Naive thymus-derived CD4-positive, alpha-beta T cell (primary cell): Measurements from ENCODE around the gene LMO1. TPM values are rescaled to one million over a fixed set of nuclear protein-coding genes. Genes with fewer than 3 reads are reported as not detected.

Experiments used
- ATAC-seq: fragments of 150-1000 bp; cut with Tn5 transposase; 2 replicates; pipeline ENCODE4 v1.10.0; 2021; ENCODE audit warnings: mild to moderate bottlenecking, moderate library complexity
- CTCF ChIA-PET: fragments of 350-600 bp; sonication (Branson Sonifier 250); formaldehyde crosslinking; loops from one replicate; lab custom pipeline; 2021; ENCODE audit warnings: antibody characterized with exemption; lab: Charles Lee
- POLR2A ChIA-PET: fragments of 350-600 bp; sonication (Branson Sonifier 250); formaldehyde crosslinking; loops from one replicate; lab custom pipeline; 2021; ENCODE audit warnings: antibody characterized with exemption, inconsistent platforms; lab: Charles Lee
- DNase-seq, 9 donors: peaks; one replicate each; pipeline versions ENCODE4 v3.0.0 to v3.0.0-alpha.2; 2020 to 2022; ENCODE audit warnings: mixed read lengths in 1 of 9
- H3K27ac ChIP-seq: one replicate; pipeline ENCODE4 v1.7.0; 2013; ENCODE audit warnings: mild to moderate bottlenecking, low read depth, low read length, moderate library complexity
- H3K27me3 ChIP-seq, 2 donors: one replicate each; pipeline ENCODE4 v1.7.0; 2013; ENCODE audit warnings: low read length in 2 of 2, mild to moderate bottlenecking in 2 of 2, moderate library complexity in 2 of 2; ENCODE audit not compliant: control insufficient read depth in 2 of 2, insufficient read depth in 2 of 2
- H3K36me3 ChIP-seq, 3 experiments: 1 replicate in 2 of 3; 2 replicates in 1 of 3; pipeline ENCODE4 v1.7.0; 2013; ENCODE audit warnings: low read length in 3 of 3, mild to moderate bottlenecking in 3 of 3, moderate library complexity in 1 of 3; ENCODE audit not compliant: insufficient read depth in 3 of 3, control insufficient read depth in 2 of 3
- H3K4me1 ChIP-seq, 2 donors: one replicate each; pipeline ENCODE4 v1.7.0; 2013; ENCODE audit warnings: low read length in 2 of 2, mild to moderate bottlenecking in 2 of 2, moderate library complexity in 1 of 2; ENCODE audit not compliant: control insufficient read depth in 2 of 2, insufficient read depth in 2 of 2
- H3K4me3 ChIP-seq: 2 replicates; pipeline ENCODE4 v1.7.0; 2013; ENCODE audit warnings: mild to moderate bottlenecking, low read length
- H3K9me3 ChIP-seq, 3 experiments: 1 replicate in 2 of 3; 2 replicates in 1 of 3; pipeline ENCODE4 v1.7.0; 2013; ENCODE audit warnings: low read length in 3 of 3; ENCODE audit not compliant: control insufficient read depth in 2 of 3
- H3K27ac Mint-ChIP-seq, 9 donors: one replicate each; pipeline ENCODE4 v1.8.0; 2020 to 2022; ENCODE audit warnings: mixed read lengths in 9 of 9, mild to moderate bottlenecking in 8 of 9, moderate library complexity in 5 of 9, inconsistent platforms in 2 of 9
- H3K27me3 Mint-ChIP-seq, 5 donors: one replicate each; pipeline ENCODE4 v1.8.0; 2021 to 2022; ENCODE audit warnings: mixed read lengths in 5 of 5, mild to moderate bottlenecking in 1 of 5
- H3K36me3 Mint-ChIP-seq, 5 donors: one replicate each; pipeline ENCODE4 v1.8.0; 2020 to 2022; ENCODE audit warnings: mixed read lengths in 5 of 5, mild to moderate bottlenecking in 3 of 5, inconsistent platforms in 1 of 5
- H3K4me1 Mint-ChIP-seq, 7 donors: one replicate each; pipeline ENCODE4 v1.8.0; 2020 to 2022; ENCODE audit warnings: mixed read lengths in 7 of 7, mild to moderate bottlenecking in 3 of 7, inconsistent platforms in 1 of 7
- H3K4me3 Mint-ChIP-seq, 10 donors: one replicate each; pipeline ENCODE4 v1.8.0; 2020 to 2022; ENCODE audit warnings: mild to moderate bottlenecking in 10 of 10, mixed read lengths in 10 of 10, moderate library complexity in 6 of 10, inconsistent platforms in 2 of 10
- H3K9me3 Mint-ChIP-seq, 11 donors: one replicate each; pipeline ENCODE4 v1.8.0; 2020 to 2022; ENCODE audit warnings: mixed read lengths in 11 of 11, mild to moderate bottlenecking in 4 of 11, inconsistent platforms in 1 of 11, moderate library complexity in 1 of 11
- intact Hi-C, 2 donors: fragments of 100-400 bp; cut with micrococcal nuclease; formaldehyde crosslinking; loops; one replicate each; pipeline ENCODE4 v1.15.1; 2023
- polyA plus RNA-seq, 2 donors: library from polyadenylated mRNA; unstranded; fragments of 300-500 nt; fragmentation: Illumina TruSeq; gene quantifications; one replicate each; pipeline ENCODE4 v1.2.3, GENCODE V29; 2021
- total RNA-seq, 6 experiments: library from RNA in 5 of 6; stranded (reverse) in 5 of 6; gene quantifications; 1 replicate in 5 of 6; 2 replicates in 1 of 6; pipeline ENCODE4 v1.2.3 and lab custom pipeline; 2021 to 2026

LMO1 gene
- total and polyA plus RNA-seq, 7 experiments from 2014 or later: not detected

GRCh38 chr11:8261291-8261690 is 2.4 kb downstream of the LMO1 start:
- H3K4me3 Mint-ChIP-seq: peak overlapping the region in 3 of 10 donors; percentile 8 to 88 (median 43)
- ChIA-PET CTCF (no interaction called here), POLR2A (no interaction called here)
- no peaks in the 10 kb centered on the region for H3K36me3 Mint-ChIP-seq
- Histone ChIP-seq H3K27ac (no peak overlapping the region), H3K4me1 (peaks cover 0 to 10% of the 10 kb centered on the region in 2 donors), H3K9me3 (no peaks in the 10 kb centered on the region), H3K4me3 (no peak overlapping the region), H3K27me3 (peaks cover 0 to 12% of the 10 kb centered on the region in 2 donors), H3K36me3 (no peaks in the 10 kb centered on the region)
- no peak for ATAC-seq
- peaks cover 9 to 12% (median 10%) of the 10 kb centered on the region in 7 donors for H3K4me1 Mint-ChIP-seq
- DNase-seq: no peak
- intact Hi-C loops: loop anchor here in 1 of 2 donors (10.0 kb wide), 1 partner anchor 256 kb away; no protein-coding TSS in a partner anchor
- peaks cover 51 to 62% (median 54%) of the 10 kb centered on the region in 5 donors for H3K27me3 Mint-ChIP-seq
- H3K27ac Mint-ChIP-seq: no peak overlapping the region
- no peaks in the 10 kb centered on the region for H3K9me3 Mint-ChIP-seq

- peaks cover 9 to 12% (median 10%) of the 10 kb centered on the region in 7 donors for H3K4me1 Mint-ChIP-seq
- CTCF ChIA-PET: no interaction called here
- H3K27ac Mint-ChIP-seq: no peak overlapping the region
- no peak overlapping the region for H3K4me3 ChIP-seq
- no peaks in the 10 kb centered on the region for H3K36me3 ChIP-seq
- peaks cover 42 to 54% (median 48%) of the 10 kb centered on the region in 5 donors for H3K27me3 Mint-ChIP-seq
- no peaks in the 10 kb centered on the region for H3K9me3 ChIP-seq
- peaks cover 0 to 10% of the 10 kb centered on the region in 2 donors for H3K4me1 ChIP-seq
- DNase-seq (peak in 1 of 9 donors; percentile 4), ATAC-seq (no peak)
- H3K4me3 Mint-ChIP-seq: no peak overlapping the region
- H3K27me3 ChIP-seq: peaks cover 0 to 9% of the 10 kb centered on the region in 2 donors
- POLR2A ChIA-PET: no interaction called here
- H3K27ac ChIP-seq: no peak overlapping the region
- no peaks in the 10 kb centered on the region for H3K9me3 Mint-ChIP-seq
- intact Hi-C loops: loop anchor here in 1 of 2 donors (10.0 kb wide), 1 partner anchor 256 kb away; no protein-coding TSS in a partner anchor
- H3K36me3 Mint-ChIP-seq: no peaks in the 10 kb centered on the region
Measured at GRCh38 chr11:8260202-8260966, 3.3 kb downstream of the LMO1 start.

GRCh38 chr11:8259306-8259959 is 4.2 kb downstream of the LMO1 start:
- Mint-ChIP-seq H3K27ac (no peak overlapping the region), H3K36me3 (no peaks in the 10 kb centered on the region), H3K4me1 (peaks cover 9 to 12% (median 10%) of the 10 kb centered on the region in 7 donors), H3K4me3 (no peak overlapping the region), H3K9me3 (no peaks in the 10 kb centered on the region), H3K27me3 (peaks cover 32 to 44% (median 39%) of the 10 kb centered on the region in 5 donors)
- Histone ChIP-seq H3K36me3 (no peaks in the 10 kb centered on the region), H3K27me3 (peaks cover 0 to 9% of the 10 kb centered on the region in 2 donors), H3K4me3 (no peak overlapping the region), H3K4me1 (peaks cover 0 to 10% of the 10 kb centered on the region in 2 donors), H3K9me3 (no peaks in the 10 kb centered on the region), H3K27ac (no peak overlapping the region)
- ATAC-seq (no peak), DNase-seq (peak in 1 of 9 donors; percentile 10)
- intact Hi-C loops: no loop called here
- ChIA-PET CTCF (no interaction called here), POLR2A (no interaction called here)

DNA sequence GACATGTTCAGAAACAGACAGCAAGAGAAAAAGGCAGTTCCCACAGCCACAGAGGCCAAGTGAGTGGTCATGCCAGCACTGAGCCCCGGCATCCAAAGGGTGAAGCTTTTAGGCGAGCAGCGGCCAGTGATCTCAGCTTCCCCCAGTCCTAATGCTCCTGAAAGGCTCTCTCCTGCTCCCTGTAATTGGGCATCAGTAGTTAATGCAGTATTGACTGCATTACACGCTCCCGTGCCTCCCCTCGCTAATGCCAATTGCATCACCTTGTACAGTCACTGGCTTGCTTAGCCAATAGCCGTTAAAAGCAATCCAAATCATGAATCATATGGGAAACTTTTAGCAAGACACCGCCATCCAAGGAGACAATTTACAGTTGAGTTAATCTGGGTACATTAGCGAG is 4.9 kb downstream of the LMO1 start:
- Histone ChIP-seq H3K27me3 (peaks cover 0 to 9% of the 10 kb centered on the region in 2 donors), H3K4me1 (peaks cover 0 to 6% of the 10 kb centered on the region in 2 donors), H3K9me3 (no peaks in the 10 kb centered on the region), H3K36me3 (no peaks in the 10 kb centered on the region), H3K4me3 (no peak overlapping the region), H3K27ac (no peak overlapping the region)
- Mint-ChIP-seq H3K4me3 (no peak overlapping the region), H3K9me3 (no peaks in the 10 kb centered on the region), H3K36me3 (no peaks in the 10 kb centered on the region), H3K27me3 (peaks cover 26 to 38% (median 33%) of the 10 kb centered on the region in 5 donors), H3K27ac (no peak overlapping the region), H3K4me1 (peaks cover 5 to 6% (median 5%) of the 10 kb centered on the region in 7 donors)
- intact Hi-C loops: no loop called here
- POLR2A ChIA-PET: no interaction called here
- CTCF ChIA-PET: no interaction called here
- DNase-seq: peak in 1 of 9 donors; percentile 10
- ATAC-seq: peak; percentile 43

GRCh38 chr11:8258289-8258688 is 5.4 kb downstream of the LMO1 start:
- intact Hi-C loops: no loop called here
- H3K36me3 ChIP-seq: no peaks in the 10 kb centered on the region

GRCh38 chr11:8257003-8257664 is 6.5 kb downstream of the LMO1 start:
- no peak overlapping the region for H3K27ac Mint-ChIP-seq
- peaks cover 0 to 9% of the 10 kb centered on the region in 2 donors for H3K27me3 ChIP-seq
- H3K4me3 ChIP-seq: no peak overlapping the region
- H3K36me3 ChIP-seq: no peaks in the 10 kb centered on the region
- no peaks in the 10 kb centered on the region for H3K4me1 Mint-ChIP-seq
- H3K4me1 ChIP-seq: no peaks in the 10 kb centered on the region
- no peak overlapping the region for H3K4me3 Mint-ChIP-seq
- POLR2A ChIA-PET: no interaction called here
- H3K27ac ChIP-seq: no peak overlapping the region
- no peaks in the 10 kb centered on the region for H3K36me3 Mint-ChIP-seq
- ATAC-seq (no peak), DNase-seq (peak in 1 of 9 donors; percentile 7)
- no peaks in the 10 kb centered on the region for H3K9me3 ChIP-seq
- H3K27me3 Mint-ChIP-seq: peaks cover 19 to 32% (median 26%) of the 10 kb centered on the region in 5 donors
- CTCF ChIA-PET: no interaction called here
- intact Hi-C loops: no loop called here
- H3K9me3 Mint-ChIP-seq: no peaks in the 10 kb centered on the region

More at GRCh38 chr11:8258289-8258688, 5.4 kb downstream of the LMO1 start:
- H3K9me3 ChIP-seq: no peaks in the 10 kb centered on the region
- peaks cover 0 to 1% of the 10 kb centered on the region in 2 donors for H3K4me1 ChIP-seq
- peaks cover 0 to 9% of the 10 kb centered on the region in 2 donors for H3K27me3 ChIP-seq
- Mint-ChIP-seq H3K36me3 (no peaks in the 10 kb centered on the region), H3K27me3 (peaks cover 22 to 33% (median 29%) of the 10 kb centered on the region in 5 donors), H3K27ac (no peak overlapping the region), H3K4me1 (peaks cover 0 to 1% (median under 1%) of the 10 kb centered on the region in 7 donors), H3K9me3 (no peaks in the 10 kb centered on the region), H3K4me3 (no peak overlapping the region)
- no peak overlapping the region for H3K27ac ChIP-seq
- H3K4me3 ChIP-seq: no peak overlapping the region
- CTCF ChIA-PET: no interaction called here
- ATAC-seq (no peak), DNase-seq (peak in 1 of 9 donors; percentile 8)
- POLR2A ChIA-PET: no interaction called here
